PC-3 (cell line): ENCODE data around the gene UBE4B.

Experiments used
- CTCF ChIP-seq: fragments of 300-600 bp; sonication (generic); conservative IDR thresholded peaks from 2 replicates; pipeline ENCODE4 v1.5.1; 2017; ENCODE audit warnings: antibody characterized with exemption, low read depth, mild to moderate bottlenecking, low read length
- EZH2phosphoT487 ChIP-seq: fragments of 300-600 bp; sonication (generic); IDR thresholded peaks from 2 replicates; pipeline ENCODE4 v1.6.1; 2018; ENCODE audit warnings: mild to moderate bottlenecking, antibody characterized with exemption, low read length, borderline replicate concordance

- TF ChIP-seq CTCF = no peak
- TF ChIP-seq EZH2phosphoT487 = no peak
Measured at GRCh38 chr1:10065760-10066159, 33.0 kb downstream of the UBE4B start.
